Measurements from ENCODE around the gene SHC2.

- no peak for TF ChIP-seq POLR2A (IDR thresholded peaks at IDR 0.05; ENCODE audit: low read length)
- no peak for TF ChIP-seq GATA1 (IDR thresholded peaks at IDR 0.05; ENCODE audit: low read depth, low read length)
These were observed 33.6 kb upstream of the SHC2 start for GRCh38 chr19:494171-495080.
